Dendritic cell treated with granulocyte-macrophage colony-stimulating factor and Interleukin-4, amounts not matched to agents 40 ng/mL and 50 ng/mL, for 4 days (primary cell): ENCODE results near the gene CXXC5.
"Not testable (repeated sequence)": the region's sequence is repeated elsewhere in the genome, so short reads cannot be mapped to it uniquely, and the experiment has no call there.

ENCODE experiments used
- H3K27ac Mint-ChIP-seq: one replicate; pipeline ENCODE4 v1.8.0; 2022; ENCODE audit warnings: mild to moderate bottlenecking, mixed read lengths
- H3K27me3 Mint-ChIP-seq: one replicate; pipeline ENCODE4 v1.8.0; 2022; ENCODE audit warnings: mild to moderate bottlenecking, mixed read lengths
- H3K36me3 Mint-ChIP-seq: one replicate; pipeline ENCODE4 v1.8.0; 2022; ENCODE audit warnings: low read depth, mixed read lengths
- H3K4me1 Mint-ChIP-seq: one replicate; pipeline ENCODE4 v1.8.0; 2022; ENCODE audit warnings: low read depth, mixed read lengths
- H3K4me3 Mint-ChIP-seq: one replicate; pipeline ENCODE4 v1.8.0; 2022; ENCODE audit warnings: mild to moderate bottlenecking, moderate library complexity, mixed read lengths
- H3K9me3 Mint-ChIP-seq: one replicate; pipeline ENCODE4 v1.8.0; 2022; ENCODE audit warnings: mixed read lengths
- intact Hi-C: fragments of 100-400 bp; cut with micrococcal nuclease; formaldehyde crosslinking; loops from one replicate; pipeline ENCODE4 v1.15.0; 2022

CXXC5 gene

DNA sequence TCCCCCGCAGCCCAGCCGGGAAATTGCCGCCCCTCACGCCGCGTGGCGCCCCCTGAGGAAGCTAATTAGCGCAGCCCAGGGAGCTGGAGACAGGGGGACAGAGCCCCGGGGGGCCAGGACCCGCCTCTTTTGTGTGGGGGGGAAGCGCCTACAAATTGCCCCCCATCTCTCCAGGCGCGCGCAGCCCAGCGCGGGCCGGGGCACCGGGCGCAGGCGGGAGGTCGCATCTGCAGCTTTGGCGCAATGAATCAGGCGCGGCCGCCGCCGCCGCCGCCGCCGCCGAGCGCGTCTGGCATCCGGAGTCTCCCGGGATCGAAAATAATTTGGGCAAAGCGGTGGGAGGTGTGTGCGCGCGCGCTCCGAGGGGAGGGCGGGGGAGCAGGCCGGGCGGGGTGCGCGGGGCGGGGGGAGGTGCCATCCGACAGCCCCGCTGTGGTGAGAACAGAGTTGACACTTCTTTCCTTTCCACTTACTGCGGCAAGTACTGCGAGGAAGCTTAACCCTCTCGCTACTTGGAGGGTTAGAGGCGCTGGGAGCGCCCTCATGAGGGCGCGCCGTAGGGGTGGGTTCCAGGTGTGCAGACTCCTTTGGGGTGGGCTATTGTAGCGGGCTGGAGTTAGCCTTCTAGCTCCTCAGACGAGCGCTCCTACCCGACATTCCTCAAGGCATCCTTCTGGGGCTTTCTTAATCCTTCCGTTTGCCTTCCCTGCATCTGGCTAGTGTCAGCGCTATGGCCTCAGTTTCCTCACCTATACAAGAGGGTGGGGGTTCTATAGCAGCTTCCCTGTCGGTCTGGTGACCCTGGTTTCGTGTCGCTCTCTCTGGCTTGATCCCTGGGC, 63.1 kb downstream of the CXXC5 start:
- intact Hi-C loops = no loop called here
- peaks cover 69% of the 10 kb centered on the region for H3K27me3 Mint-ChIP-seq
- peak overlapping the region; percentile 68 for H3K27ac Mint-ChIP-seq
- peak overlapping the region; percentile 77 for H3K4me3 Mint-ChIP-seq
- H3K9me3 Mint-ChIP-seq = no peaks in the 10 kb centered on the region
- H3K36me3 Mint-ChIP-seq = no peaks in the 10 kb centered on the region
- H3K4me1 Mint-ChIP-seq = peaks cover 41% of the 10 kb centered on the region

DNA sequence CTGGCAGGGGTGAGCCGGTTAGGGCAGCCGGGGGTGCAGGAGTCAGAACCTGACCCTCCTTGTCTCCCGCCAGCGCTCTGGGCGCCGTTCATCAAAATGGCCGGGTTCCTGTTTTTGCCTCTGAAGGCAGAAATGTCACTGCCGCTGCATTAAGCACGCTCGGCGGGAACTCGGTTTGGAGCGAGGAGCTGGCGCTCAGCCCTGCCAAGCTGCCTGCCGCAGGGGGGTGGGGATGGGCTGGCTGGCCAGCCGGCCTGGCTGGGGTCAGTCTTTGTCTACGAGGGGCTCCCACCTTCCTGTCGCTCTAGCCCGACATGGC, 63.7 kb downstream of the CXXC5 start:
- H3K4me1 Mint-ChIP-seq = peaks cover 41% of the 10 kb centered on the region
- peak overlapping the region; percentile 68 for H3K27ac Mint-ChIP-seq
- H3K9me3 Mint-ChIP-seq = no peaks in the 10 kb centered on the region
- peak overlapping the region; percentile 77 for H3K4me3 Mint-ChIP-seq
- peaks cover 64% of the 10 kb centered on the region for H3K27me3 Mint-ChIP-seq
- H3K36me3 Mint-ChIP-seq = no peaks in the 10 kb centered on the region
- intact Hi-C loops = no loop called here

DNA sequence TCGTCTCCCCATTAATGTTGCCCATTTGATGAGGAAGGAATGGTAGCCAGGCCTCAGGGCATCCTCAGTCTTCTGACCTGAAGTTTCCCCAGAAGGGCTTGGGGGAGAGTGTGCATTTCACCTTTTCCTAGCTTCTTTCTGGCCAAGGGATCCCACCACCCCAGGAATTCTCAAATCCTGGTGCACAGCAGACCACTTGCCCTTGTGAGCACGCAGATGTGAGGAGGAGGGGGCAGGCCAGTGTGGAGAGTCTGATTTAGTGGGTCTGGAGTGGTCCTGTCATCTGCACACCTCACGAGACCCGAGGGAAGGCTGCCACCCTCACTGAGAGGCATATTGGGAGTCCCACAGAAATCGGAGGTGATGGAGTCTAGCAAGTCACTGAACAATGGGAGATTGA, 64.3 kb downstream of the CXXC5 start:
- H3K27me3 Mint-ChIP-seq = peaks cover 58% of the 10 kb centered on the region
- H3K27ac Mint-ChIP-seq = no peak overlapping the region
- H3K4me1 Mint-ChIP-seq = peaks cover 41% of the 10 kb centered on the region
- intact Hi-C loops = no loop called here
- H3K4me3 Mint-ChIP-seq = no peak overlapping the region
- no peaks in the 10 kb centered on the region for H3K36me3 Mint-ChIP-seq
- H3K9me3 Mint-ChIP-seq = no peaks in the 10 kb centered on the region

DNA sequence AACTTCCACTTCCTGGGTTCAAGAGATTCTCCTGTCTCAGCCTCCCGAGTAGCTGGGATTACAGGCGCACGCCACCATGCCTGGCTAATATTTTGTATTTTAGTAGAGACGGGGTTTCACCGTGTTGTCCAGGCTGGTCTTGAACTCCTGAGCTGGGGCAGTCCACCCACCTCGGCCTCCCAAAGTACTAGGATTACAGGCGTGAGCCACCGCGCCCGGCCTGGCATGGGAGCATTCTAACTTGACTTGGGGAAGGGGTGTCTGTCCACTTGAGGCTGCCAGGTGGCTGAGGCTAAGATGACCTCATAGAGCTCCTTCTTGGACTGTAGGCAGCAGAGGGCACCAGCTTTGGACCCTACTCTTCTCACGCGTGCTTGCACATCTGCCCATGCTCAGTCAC, 65.7 kb downstream of the CXXC5 start:
- H3K9me3 Mint-ChIP-seq, H3K27ac Mint-ChIP-seq, intact Hi-C loops, H3K36me3 Mint-ChIP-seq, H3K4me3 Mint-ChIP-seq: not testable (repeated sequence)
- H3K4me1 Mint-ChIP-seq = peaks cover 30% of the 10 kb centered on the region
- peaks cover 47% of the 10 kb centered on the region for H3K27me3 Mint-ChIP-seq

DNA sequence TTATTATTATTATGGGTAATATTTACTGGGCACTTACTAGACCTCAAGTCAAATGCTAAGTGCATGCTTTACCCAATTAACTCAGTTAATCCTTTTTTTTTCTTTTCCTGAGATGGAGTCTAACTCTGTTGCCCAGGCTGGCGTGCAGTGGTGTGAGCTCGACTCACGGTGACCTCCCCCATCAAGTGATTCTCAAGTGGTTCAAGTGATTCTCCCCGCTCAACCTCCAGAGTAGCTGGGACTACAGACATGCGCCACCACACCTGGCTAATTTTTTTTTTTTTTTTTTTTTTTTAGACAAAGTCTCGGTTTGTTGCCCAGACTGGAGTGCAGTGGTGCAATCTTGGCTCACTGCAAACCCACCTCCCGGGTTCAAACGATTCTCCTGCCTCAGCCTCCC, 69.1 kb downstream of the CXXC5 start:
- Mint-ChIP-seq H3K4me3 (no peak overlapping the region), H3K27ac (no peak overlapping the region), H3K9me3 (peaks cover 19% of the 10 kb centered on the region), H3K27me3 (peaks cover 30% of the 10 kb centered on the region), H3K4me1 (peaks cover 4% of the 10 kb centered on the region), H3K36me3 (no peaks in the 10 kb centered on the region)
- intact Hi-C loops = no loop called here

DNA sequence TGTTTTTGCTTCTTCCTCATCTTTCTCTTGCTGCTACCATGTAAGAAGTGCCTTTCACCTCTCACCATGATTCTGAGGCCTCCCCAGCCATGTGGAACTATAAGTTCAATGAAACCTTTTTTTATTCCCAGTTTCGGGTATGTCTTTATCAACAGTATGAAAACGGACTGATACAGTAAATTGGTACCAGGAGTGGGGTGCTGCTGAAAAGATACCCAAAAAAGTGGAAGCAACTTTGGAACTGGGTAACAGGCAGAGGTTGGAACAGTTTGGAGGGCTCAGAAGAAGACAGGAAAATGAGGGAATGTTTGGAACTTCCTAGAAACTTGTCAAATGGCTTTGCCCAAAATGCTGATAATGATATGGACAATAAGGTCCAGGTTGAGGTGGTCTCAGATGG, 70.3 kb downstream of the CXXC5 start:
- H3K27me3 Mint-ChIP-seq = peaks cover 18% of the 10 kb centered on the region
- H3K4me1 Mint-ChIP-seq, H3K4me3 Mint-ChIP-seq, H3K27ac Mint-ChIP-seq, intact Hi-C loops, H3K36me3 Mint-ChIP-seq: not testable (repeated sequence)
- H3K9me3 Mint-ChIP-seq = peaks cover 19% of the 10 kb centered on the region

DNA sequence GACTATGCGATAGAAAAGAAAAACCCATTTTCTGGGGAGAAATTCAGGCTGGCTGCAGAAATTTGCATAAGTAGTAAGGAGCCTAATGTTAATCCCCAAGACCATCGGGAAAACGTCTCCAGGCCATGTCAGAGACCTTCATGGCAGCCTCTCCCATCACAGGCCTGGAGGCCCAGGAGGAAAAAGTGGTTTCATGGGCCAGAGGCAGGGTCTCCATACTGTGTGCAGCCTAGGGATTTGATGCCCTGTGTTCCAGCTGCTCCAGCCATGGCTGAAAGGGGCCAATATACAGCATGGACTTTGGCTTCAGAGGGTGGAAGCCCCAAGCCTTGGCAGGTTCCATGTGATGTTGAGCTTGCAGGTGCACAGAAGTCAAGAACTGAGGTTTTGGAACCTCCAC, 71.8 kb downstream of the CXXC5 start:
- H3K4me1 Mint-ChIP-seq, H3K27ac Mint-ChIP-seq, H3K36me3 Mint-ChIP-seq, intact Hi-C loops, H3K4me3 Mint-ChIP-seq: not testable (repeated sequence)
- peaks cover 19% of the 10 kb centered on the region for H3K9me3 Mint-ChIP-seq
- peaks cover 11% of the 10 kb centered on the region for H3K27me3 Mint-ChIP-seq

DNA sequence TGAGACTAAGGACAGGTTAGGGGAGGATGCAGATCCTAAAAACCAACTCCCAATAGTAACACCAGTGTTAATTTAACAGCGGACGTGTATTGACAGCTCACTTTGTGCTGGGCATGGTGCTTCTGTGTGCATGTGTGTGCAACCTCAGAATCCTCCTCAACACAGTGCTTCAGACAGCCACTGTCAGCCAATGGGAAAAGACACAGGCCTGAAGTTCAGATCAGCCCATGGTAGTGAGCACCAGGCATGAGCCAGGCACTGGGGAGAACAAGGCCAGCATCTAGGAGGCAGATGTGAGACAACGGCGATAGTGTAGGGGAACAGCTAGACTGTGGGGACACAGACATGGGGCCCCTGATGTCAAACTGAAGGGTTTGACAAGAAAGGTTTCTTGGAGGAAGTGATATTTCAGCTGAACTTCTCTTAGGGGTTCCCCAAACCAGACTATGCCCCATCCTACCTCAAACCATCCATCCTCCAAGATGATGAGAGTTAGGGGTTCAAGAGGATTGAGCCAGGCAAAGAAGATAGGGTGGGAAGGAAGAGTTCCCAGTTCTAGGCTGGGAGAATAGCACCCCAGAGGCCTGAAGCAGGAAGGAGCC, 75.9 kb downstream of the CXXC5 start:
- Mint-ChIP-seq H3K36me3 (no peaks in the 10 kb centered on the region), H3K27me3 (peaks cover 8% of the 10 kb centered on the region), H3K4me1 (peaks cover 7% of the 10 kb centered on the region), H3K4me3 (no peak overlapping the region), H3K27ac (no peak overlapping the region), H3K9me3 (peaks cover 9% of the 10 kb centered on the region)
- intact Hi-C loops = no loop called here

DNA sequence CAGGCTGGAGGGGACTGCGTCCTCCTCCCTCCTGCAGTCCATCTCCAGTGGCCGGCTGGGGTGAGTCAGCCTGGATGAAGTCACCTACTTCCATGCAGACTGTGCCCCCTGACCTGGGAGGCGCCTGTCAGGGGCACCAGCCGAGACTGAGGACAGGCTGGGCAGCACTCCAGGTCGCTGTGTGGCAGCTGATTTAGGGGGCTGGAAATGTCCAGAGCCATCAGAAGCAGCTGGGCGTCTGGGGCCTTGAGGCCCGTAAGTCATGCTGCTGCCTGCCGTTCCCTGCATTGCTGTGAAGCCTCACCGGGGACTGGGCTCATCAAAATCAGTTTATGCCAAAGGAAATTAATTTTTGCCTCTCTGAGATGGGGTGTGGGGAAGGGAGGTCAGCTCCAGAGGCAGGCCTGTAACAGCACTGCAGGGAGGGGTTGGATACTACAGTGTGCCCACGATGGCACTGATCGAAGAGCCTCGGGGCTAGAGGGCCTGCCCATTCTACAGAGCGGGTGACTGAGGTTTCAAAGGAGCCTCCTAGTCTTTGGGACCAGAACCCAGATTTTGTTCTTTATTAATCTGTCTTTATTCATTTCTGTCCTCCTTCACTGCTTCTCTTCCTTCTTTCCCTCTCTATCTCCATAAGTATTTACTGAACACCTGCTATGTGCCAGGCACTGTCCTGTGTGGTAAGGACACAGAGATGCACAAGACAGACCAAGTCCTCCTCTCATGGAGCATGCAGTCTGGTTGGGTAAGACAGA, 77.1 kb downstream of the CXXC5 start:
- Mint-ChIP-seq H3K27ac (no peak overlapping the region), H3K4me3 (no peak overlapping the region), H3K9me3 (peaks cover under 1% of the 10 kb centered on the region), H3K36me3 (no peaks in the 10 kb centered on the region), H3K4me1 (peaks cover 7% of the 10 kb centered on the region), H3K27me3 (peaks cover 5% of the 10 kb centered on the region)
- intact Hi-C loops = no loop called here

DNA sequence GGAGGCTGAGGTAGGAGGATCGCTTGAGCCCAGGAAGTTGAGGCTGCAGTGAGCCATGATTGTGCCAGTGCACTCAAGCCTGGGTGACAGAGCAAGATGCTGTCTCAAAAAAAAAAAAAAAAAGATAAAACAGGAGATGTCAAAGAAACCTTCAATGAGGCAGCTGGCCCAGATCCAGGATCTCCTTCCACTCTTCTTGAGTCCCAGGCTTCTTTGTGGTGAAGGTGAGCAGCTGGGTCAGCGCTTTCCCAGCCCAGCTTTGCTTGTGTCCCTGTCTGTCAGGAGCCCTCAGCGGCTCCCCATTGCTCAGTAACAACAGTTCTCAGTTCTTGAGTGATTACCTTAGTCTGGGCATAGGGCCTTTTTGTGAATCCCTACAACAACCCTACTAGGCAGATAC, 78.1 kb downstream of the CXXC5 start:
- Mint-ChIP-seq H3K36me3 (no peaks in the 10 kb centered on the region), H3K9me3 (no peaks in the 10 kb centered on the region), H3K4me3 (no peak overlapping the region), H3K27ac (no peak overlapping the region), H3K27me3 (peaks cover 4% of the 10 kb centered on the region), H3K4me1 (peaks cover 7% of the 10 kb centered on the region)
- intact Hi-C loops = no loop called here

DNA sequence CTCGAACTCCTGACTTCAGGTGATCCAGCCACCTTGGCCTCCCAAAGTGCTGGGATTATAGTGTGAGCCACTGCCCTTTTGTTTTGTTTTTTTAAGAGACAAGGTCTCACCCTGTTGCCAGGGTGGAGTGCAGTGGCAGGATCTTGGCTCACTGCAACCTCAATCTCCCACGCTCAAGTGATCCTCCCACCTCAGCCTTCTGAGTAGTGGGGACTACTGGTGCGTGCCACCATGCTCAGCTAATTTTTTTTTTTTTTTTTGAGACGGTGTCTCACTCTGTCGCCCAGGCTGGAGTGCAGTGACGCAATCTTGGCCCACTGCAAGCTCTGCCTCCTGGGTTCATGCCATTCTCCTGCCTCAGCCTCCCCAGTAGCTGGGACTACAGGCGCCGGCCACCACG, 79.5 kb downstream of the CXXC5 start:
- H3K9me3 Mint-ChIP-seq, H3K27me3 Mint-ChIP-seq, H3K36me3 Mint-ChIP-seq, H3K4me1 Mint-ChIP-seq, H3K27ac Mint-ChIP-seq, intact Hi-C loops, H3K4me3 Mint-ChIP-seq: not testable (repeated sequence)

DNA sequence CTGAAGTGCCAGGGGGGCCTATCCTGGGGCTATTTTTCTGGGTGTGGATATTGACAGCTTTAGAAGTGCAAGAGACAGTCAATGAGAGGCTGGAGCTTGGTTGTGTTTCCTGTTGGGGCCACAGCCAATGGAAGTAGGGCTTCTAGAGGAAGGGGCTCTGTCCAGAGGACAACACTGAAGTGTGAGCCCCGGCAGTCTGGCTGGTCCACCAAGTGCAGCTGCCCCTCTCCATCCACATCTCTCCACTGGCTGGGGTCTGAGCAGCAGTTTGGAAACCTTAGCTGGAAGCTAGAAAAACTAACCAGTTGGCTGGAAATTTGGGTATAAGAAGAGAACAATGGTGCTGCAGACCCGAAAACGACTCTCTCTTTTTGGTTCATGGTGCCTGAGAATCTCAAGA, 83.1 kb downstream of the CXXC5 start:
- Mint-ChIP-seq H3K27ac (no peak overlapping the region), H3K4me3 (no peak overlapping the region), H3K4me1 (no peaks in the 10 kb centered on the region), H3K27me3 (peaks cover 1% of the 10 kb centered on the region), H3K36me3 (no peaks in the 10 kb centered on the region), H3K9me3 (no peaks in the 10 kb centered on the region)
- intact Hi-C loops = no loop called here

DNA sequence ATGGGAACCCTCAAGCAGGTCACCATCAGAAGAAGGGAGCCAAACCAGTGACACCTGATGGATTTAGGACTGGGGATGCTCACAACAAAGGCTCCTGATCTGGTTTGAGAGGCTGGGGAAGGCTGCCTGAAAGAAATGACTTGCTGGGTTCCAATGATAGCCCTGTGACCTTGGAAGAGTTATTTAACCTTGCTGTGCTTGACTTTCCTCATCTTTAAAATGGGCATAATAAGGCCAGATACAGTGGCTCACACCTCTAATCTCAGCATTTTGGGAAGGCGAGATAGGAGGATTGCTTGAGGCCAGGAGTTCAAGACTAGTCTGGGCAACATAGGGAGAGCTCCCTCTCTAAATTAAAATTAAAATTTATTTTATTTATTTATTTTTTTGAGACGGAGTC, 83.9 kb downstream of the CXXC5 start:
- no peaks in the 10 kb centered on the region for H3K27me3 Mint-ChIP-seq
- H3K4me3 Mint-ChIP-seq = no peak overlapping the region
- H3K36me3 Mint-ChIP-seq = no peaks in the 10 kb centered on the region
- intact Hi-C loops = no loop called here
- H3K9me3 Mint-ChIP-seq = no peaks in the 10 kb centered on the region
- H3K4me1 Mint-ChIP-seq = no peaks in the 10 kb centered on the region
- no peak overlapping the region for H3K27ac Mint-ChIP-seq

DNA sequence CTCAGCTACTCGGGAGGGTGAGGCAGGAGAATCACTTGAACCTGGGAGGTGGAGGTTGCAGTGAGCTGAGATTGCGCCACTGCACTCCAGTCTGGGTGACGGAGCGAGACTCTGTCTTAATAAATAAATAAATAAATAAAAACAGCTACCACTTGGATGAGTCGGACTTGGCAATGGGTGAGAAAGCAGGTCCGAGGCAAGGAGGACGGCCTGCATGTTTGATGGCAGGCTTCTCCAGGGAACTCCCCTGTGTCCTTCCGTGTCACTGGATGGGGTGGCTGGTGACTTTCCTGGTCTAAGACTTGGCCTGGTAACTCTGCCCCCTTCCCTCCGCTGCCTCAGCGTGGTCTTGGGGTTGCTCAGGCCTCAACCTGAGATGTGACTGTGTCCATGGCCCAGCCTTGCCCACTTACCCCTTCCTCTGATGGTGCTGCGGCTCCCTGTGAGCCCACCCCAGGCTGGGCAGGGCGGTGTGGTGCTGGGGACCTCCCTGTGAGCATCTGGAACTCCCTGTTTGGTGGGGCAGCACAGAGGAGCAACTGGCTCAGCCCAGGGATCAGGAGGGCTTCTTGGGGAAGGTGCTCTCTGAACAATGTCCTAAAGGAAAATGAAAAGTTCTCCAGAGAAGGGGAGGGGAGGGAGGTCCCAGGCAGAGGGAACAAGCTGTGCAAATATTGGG, 85.0 kb downstream of the CXXC5 start:
- no peaks in the 10 kb centered on the region for H3K4me1 Mint-ChIP-seq
- no peak overlapping the region for H3K27ac Mint-ChIP-seq
- intact Hi-C loops = no loop called here
- H3K4me3 Mint-ChIP-seq = no peak overlapping the region
- no peaks in the 10 kb centered on the region for H3K36me3 Mint-ChIP-seq
- peaks cover 2% of the 10 kb centered on the region for H3K27me3 Mint-ChIP-seq
- no peaks in the 10 kb centered on the region for H3K9me3 Mint-ChIP-seq
